Subcutaneous adipose tissue (tissue), 4 donors: Measurements from ENCODE around the gene GAN. TPM values are rescaled to one million over a fixed set of nuclear protein-coding genes. Genes with fewer than 3 reads are reported as not detected.

Experiments used
- total RNA-seq, 4 donors: library from RNA; depleted of rRNA; stranded (reverse); fragments of >200 nt; gene quantifications; one replicate each; pipeline ENCODE4 v1.1.0, GENCODE V29; 2016
- TF ChIP-seq, protein P1 (sequence below): fragments of 450-650 bp; IDR thresholded peaks from one replicate; pipeline ENCODE4 v1.5.1; 2016; ENCODE audit warnings: low read depth, mild to moderate bottlenecking, control low read depth, antibody characterized with exemption, moderate library complexity

GAN gene
- total RNA-seq, 4 donors from 2014 or later, result 7.5 to 9.5 (median 9.4) TPM

DNA sequence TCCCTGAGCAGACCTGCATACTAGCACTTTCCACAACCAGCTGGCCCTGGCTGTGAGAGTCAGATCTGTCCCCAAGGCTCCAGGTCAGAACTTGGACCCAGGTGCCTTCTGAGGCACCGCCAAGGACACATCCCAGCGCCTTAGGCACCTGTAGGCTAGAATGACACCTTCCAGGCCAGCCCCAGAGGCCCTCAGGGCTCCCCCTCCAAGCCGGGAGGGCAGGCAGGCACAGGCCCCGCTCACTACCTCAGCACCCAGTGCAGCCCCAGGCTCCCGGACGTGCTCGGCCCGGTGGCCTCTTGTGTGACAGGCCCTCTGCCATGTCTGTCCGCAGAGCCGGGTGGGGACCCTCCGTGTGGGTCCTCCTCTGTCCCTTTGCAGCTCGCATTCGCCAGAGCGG is 73.6 kb downstream of the GAN start:
- TF ChIP-seq, protein P1, sequence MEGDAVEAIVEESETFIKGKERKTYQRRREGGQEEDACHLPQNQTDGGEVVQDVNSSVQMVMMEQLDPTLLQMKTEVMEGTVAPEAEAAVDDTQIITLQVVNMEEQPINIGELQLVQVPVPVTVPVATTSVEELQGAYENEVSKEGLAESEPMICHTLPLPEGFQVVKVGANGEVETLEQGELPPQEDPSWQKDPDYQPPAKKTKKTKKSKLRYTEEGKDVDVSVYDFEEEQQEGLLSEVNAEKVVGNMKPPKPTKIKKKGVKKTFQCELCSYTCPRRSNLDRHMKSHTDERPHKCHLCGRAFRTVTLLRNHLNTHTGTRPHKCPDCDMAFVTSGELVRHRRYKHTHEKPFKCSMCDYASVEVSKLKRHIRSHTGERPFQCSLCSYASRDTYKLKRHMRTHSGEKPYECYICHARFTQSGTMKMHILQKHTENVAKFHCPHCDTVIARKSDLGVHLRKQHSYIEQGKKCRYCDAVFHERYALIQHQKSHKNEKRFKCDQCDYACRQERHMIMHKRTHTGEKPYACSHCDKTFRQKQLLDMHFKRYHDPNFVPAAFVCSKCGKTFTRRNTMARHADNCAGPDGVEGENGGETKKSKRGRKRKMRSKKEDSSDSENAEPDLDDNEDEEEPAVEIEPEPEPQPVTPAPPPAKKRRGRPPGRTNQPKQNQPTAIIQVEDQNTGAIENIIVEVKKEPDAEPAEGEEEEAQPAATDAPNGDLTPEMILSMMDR, result no peak

DNA sequence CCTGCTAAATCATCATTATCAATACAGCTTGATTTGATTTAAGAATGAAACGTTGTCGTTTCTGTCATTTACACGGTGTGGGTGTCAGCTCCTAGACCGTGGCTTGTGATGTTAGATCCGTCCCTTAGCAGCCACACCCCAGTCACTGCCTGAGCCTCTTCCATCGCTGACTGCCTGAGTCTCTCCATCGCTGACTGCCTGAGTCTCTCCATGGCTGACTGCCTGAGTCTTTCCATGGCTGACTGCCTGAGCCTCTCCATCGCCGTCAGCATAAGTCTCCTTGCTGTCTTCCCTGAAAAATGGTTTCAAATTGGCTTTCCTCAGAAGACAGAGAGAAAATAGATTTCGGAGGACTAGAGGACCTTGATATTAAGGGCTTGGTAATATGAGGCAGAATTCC is 76.1 kb downstream of the GAN start:
- TF ChIP-seq, protein P1, result no peak

DNA sequence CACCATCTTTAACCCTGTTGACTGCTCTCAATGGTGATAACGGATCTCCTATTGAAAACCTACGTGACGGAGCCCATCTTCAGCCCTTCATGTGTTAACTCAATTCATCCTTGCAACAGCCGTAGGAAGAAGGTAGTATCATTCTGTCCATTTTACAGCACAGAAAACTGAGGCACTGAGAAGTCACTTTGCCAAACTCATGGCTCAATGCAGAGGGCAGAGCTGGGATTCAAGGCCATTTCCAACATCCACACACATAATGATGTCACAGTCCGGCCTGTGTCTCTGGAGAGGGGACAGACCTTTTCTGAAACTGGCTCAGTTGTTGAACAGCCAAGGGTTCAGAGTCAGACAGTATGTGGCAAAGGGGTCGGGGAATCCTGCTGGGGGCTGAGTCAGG is 77.2 kb downstream of the GAN start:
- TF ChIP-seq, protein P1, result no peak

DNA sequence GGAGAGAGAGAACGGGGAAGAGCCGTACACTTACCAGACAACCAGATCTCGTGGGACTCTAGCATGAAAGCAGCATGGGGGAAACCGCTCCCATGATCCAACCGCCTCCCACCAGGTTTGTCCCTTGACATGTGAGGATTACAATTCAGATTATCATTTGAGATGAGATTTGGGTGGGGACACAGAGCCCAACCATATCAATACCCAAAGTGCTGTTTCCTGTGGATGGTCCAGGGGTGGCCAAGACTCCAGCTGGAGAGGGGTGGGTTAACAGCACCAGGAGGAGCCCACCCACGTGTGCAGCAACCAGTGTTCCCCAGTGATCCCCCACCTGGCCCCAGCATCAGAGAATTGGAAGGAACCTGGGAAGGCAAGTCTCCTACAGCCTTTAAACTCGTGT is 79.7 kb downstream of the GAN start:
- TF ChIP-seq, protein P1, result no peak

DNA sequence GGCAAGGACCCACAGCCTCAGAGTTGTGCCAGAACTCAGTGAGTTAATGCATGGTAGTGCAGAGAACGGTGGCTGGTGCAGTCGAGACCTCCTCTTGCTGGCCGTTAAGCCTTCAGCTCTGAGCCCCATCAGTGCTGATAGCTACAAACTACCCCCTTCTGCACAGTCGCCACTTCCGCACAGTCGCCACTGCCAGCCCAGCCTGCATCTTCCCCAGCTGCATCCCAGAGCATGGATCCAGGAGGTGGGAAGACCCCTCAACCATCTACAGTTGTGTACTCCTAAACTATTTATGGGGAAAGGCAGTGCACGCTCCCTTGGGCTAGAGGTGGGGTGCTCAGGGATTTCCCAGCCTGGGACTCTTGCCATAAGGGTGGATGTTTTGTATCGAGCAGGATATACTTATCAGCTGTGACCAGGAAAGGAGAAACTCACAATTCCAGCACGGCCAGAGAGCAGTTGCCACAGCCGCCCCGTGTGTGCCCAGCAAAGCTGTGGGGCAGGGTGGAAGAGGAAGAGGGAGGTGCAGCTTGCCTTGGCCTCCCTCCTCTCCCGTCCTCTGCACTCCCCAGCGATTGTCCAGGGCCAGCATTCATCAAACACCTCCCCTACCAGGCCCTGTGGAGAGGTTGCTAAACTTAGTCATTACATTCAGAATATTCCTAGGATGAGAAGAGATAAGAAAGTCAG is 80.3 kb downstream of the GAN start:
- TF ChIP-seq, protein P1, result no peak

DNA sequence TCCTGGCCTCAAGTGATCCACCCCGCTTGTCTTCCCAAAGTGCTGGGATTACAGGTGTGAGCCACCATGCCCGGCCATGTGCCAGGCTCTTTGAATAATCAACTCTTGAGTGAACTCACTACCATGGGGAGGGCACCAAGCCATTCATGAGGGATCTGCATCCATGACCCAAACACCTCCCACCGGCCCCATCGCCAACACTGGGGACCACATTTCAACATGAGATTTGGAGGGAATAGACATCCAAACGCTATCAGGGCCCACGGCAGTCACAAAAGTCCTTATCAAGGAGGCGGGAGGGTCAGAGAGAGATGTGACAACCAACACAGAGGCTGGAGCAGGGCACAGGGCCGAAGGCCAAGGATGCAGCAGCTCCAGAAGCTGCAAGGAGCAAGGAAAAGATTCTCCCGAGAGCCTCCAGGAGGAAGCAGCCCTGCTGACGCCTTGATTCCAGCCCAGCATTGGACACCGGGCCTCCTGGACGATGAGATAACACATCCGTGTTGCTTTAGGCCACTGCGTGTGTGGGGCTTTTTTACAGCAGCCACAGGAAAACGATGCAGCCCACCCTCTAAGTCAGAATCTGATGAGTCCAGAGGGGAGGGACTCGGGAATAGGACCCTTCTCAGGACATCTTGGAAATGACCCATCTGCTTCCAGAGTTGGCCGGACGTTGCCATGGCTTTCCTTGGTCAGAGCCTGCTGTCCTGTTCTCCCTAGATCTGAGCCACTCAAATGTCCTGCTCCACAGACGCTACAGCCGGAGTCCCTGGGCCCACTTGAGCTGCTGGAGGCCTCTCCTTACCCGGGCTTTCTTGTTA is 82.5 kb downstream of the GAN start:
- TF ChIP-seq, protein P1, result no peak

DNA sequence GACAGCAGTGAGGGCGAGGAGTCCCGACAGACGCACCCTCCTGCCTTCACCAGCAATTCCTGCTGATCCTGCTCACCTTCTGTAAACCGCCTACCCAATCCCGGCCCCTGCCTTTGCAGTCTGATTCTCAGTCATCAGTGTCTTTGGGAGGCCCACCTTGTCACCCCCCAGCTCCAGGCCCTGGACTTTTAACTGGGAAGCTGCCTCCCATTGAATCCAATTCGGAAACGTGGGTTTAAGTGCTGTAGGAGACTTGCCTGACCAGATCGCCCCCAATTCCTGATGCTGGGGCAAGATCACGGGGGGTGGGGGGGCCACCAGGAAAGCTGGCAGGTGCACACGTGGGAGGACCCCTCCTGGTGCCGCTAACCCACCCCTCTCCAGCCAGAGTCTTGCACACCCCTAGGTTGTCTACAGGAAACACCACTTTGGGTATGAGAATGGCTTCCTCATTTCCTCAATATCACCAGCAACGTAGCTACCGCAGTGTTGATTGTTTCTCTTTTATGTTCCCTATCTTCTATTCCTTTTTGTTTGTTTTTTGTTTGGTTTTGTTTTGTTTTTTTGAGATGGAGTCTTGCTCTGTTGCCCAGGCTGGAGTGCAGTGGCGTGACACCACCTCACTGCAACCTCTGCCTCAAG is 83.2 kb downstream of the GAN start:
- TF ChIP-seq, protein P1, result no peak
